Fibroblast of mammary gland (primary cell): ENCODE results near the gene SLC5A10.

Experiments
- DNase-seq: peaks from one replicate; pipeline ENCODE4 v3.0.0-alpha.2; 2010; ENCODE audit warnings: low read depth
- H3K4me3 ChIP-seq: 2 replicates; pipeline ENCODE4 v1.5.1; 2011; ENCODE audit warnings: low read depth, mild to moderate bottlenecking, low read length, moderate library complexity; ENCODE audit not compliant: control insufficient read depth
- TF ChIP-seq, protein P1 (sequence below): conservative IDR thresholded peaks from 2 replicates; pipeline ENCODE4 v1.5.1; 2011; ENCODE audit warnings: low read depth, low read length, inconsistent platforms; ENCODE audit not compliant: control insufficient read depth, insufficient read depth

Gene SLC5A10

DNA sequence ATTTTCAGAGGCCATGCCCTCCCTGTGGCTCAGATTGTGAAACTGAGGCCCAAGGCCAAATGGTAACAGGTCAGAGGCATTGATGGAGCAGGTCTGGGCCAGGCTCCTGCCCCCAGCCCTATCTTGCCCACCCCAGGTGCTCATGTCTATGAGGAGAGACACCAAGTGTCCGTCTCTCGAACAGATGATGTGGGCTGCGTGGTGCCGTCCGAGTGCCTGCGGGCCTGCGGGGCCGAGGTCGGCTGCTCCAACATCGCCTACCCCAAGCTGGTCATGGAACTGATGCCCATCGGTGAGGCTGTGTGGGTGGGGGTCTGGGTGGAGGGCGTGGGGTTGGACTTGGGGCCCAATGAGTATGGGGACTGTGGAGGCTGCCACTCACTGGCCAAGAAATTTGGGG is 61.3 kb downstream of the SLC5A10 start:
- TF ChIP-seq, protein P1, sequence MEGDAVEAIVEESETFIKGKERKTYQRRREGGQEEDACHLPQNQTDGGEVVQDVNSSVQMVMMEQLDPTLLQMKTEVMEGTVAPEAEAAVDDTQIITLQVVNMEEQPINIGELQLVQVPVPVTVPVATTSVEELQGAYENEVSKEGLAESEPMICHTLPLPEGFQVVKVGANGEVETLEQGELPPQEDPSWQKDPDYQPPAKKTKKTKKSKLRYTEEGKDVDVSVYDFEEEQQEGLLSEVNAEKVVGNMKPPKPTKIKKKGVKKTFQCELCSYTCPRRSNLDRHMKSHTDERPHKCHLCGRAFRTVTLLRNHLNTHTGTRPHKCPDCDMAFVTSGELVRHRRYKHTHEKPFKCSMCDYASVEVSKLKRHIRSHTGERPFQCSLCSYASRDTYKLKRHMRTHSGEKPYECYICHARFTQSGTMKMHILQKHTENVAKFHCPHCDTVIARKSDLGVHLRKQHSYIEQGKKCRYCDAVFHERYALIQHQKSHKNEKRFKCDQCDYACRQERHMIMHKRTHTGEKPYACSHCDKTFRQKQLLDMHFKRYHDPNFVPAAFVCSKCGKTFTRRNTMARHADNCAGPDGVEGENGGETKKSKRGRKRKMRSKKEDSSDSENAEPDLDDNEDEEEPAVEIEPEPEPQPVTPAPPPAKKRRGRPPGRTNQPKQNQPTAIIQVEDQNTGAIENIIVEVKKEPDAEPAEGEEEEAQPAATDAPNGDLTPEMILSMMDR = no peak
- no peak for DNase-seq
- no peak overlapping the region for H3K4me3 ChIP-seq

GRCh38 chr17:19013806-19014627 is 62.1 kb downstream of the SLC5A10 start:
- TF ChIP-seq, protein P1 = no peak
- no peak for DNase-seq
- H3K4me3 ChIP-seq = no peak overlapping the region

- DNase-seq = no peak
- TF ChIP-seq, protein P1 = no peak
- H3K4me3 ChIP-seq = no peak overlapping the region
Measured at GRCh38 chr17:19014628-19015215, 62.8 kb downstream of the SLC5A10 start.

- H3K4me3 ChIP-seq = no peak overlapping the region
- TF ChIP-seq, protein P1 = no peak
- no peak for DNase-seq
Measured at GRCh38 chr17:19015428-19015827, 63.5 kb downstream of the SLC5A10 start.

GRCh38 chr17:19016297-19016696 is 64.3 kb downstream of the SLC5A10 start:
- H3K4me3 ChIP-seq = no peak overlapping the region
- TF ChIP-seq, protein P1 = no peak
- no peak for DNase-seq

DNA sequence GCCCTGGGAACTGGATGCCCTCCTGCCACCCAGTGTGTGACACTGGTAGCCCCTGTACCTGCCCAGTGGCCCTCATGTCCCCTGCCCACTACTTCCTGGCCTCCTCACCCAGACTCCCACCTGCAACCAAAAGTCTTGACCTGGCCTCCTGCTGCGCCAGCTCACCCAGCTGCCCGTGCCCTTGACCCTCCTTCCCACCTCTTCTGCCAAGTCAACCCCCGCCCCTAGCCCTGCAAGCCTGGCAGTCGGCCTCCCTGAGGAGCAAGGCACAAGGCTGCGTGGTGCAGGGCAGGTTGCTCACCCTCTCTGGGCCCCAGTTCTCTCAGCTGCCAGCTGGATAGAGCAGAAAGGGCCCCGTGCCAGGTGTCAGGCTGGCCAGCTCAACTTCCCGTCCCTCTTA is 64.9 kb downstream of the SLC5A10 start:
- TF ChIP-seq, protein P1 = no peak
- DNase-seq = no peak
- H3K4me3 ChIP-seq = no peak overlapping the region
